Measurements from ENCODE around the gene EMC7. TPM values are rescaled to one million over a fixed set of nuclear protein-coding genes. Genes with fewer than 3 reads are reported as not detected.
"Not testable (repeated sequence)": the region's sequence is repeated elsewhere in the genome, so short reads cannot be mapped to it uniquely, and the experiment has no call there.

Gene EMC7
- total and polyA plus RNA-seq, 2 experiments from 2014 or later, result 18.3 to 55.1 TPM

GRCh38 chr15:34122771-34123183 lies 21.1 kb upstream of the EMC7 start:
- Histone ChIP-seq H3K4me1 (ENCODE audit: insufficient read depth) (peaks cover 8% of the 10 kb centered on the region), H3F3A (replicated peaks; ENCODE audit: low read depth) (no peaks in the 10 kb centered on the region), H3K27ac (ENCODE audit: low read depth) (no peak overlapping the region), H3K4me2 (no peak overlapping the region), H3K36me3 (ENCODE audit: insufficient read depth) (no peaks in the 10 kb centered on the region), H3K9me2 (ENCODE audit: insufficient read depth) (no peaks in the 10 kb centered on the region), H3K4me3 (no peak overlapping the region), H3K79me2 (replicated peaks; ENCODE audit: insufficient read depth) (no peaks in the 10 kb centered on the region), H3K27me3 (ENCODE audit: insufficient read depth) (no peaks in the 10 kb centered on the region), H4K20me1 (replicated peaks; ENCODE audit: insufficient read depth) (no peaks in the 10 kb centered on the region), H2AFZ (no peak overlapping the region; the same call in 1 of the 2 replicates)
- peaks cover 8% of the 10 kb centered on the region for H3K4me1 Mint-ChIP-seq
- DNase-seq (ENCODE audit: low spot score) (no peak), ATAC-seq (no peak)
- no peaks in the 10 kb centered on the region for H3K36me3 Mint-ChIP-seq (ENCODE audit: low read depth)
- peaks cover 2% of the 10 kb centered on the region for H3K27me3 Mint-ChIP-seq (ENCODE audit: insufficient read depth, low read depth, poor library complexity)
- H3K27ac Mint-ChIP-seq, result no peak overlapping the region
- peaks cover 3% of the 10 kb centered on the region; the same call in 1 of the 3 replicates for H3K9me3 Mint-ChIP-seq
- no peak for TF ChIP-seq ETS1 (IDR thresholded peaks at IDR 0.05)
- no peak for TF ChIP-seq EZH2 (IDR thresholded peaks at IDR 0.05; ENCODE audit: low read depth, unreplicated experiment)
- no peak for TF ChIP-seq STAT1 (IDR thresholded peaks at IDR 0.05; ENCODE audit: unreplicated experiment)
- no peak overlapping the region for H3K4me3 Mint-ChIP-seq

- not testable (repeated sequence) for H3K27me3 Mint-ChIP-seq (ENCODE audit: insufficient read depth, low read depth, poor library complexity); H3K4me2 ChIP-seq; H3K4me1 Mint-ChIP-seq; H3K36me3 ChIP-seq (ENCODE audit: insufficient read depth); H3K4me1 ChIP-seq (ENCODE audit: insufficient read depth); ATAC-seq; H3K4me3 ChIP-seq; H3K9me3 Mint-ChIP-seq; H3F3A ChIP-seq (replicated peaks; ENCODE audit: low read depth); H3K9me2 ChIP-seq (ENCODE audit: insufficient read depth); H3K27ac Mint-ChIP-seq; DNase-seq (ENCODE audit: low spot score); H3K36me3 Mint-ChIP-seq (ENCODE audit: low read depth); H4K20me1 ChIP-seq (replicated peaks; ENCODE audit: insufficient read depth); H2AFZ ChIP-seq; H3K4me3 Mint-ChIP-seq; H3K79me2 ChIP-seq (replicated peaks; ENCODE audit: insufficient read depth); H3K27ac ChIP-seq (ENCODE audit: low read depth); H3K27me3 ChIP-seq (ENCODE audit: insufficient read depth)
Observed at GRCh38 chr15:34121786-34122185, 20.1 kb upstream of the EMC7 start.

GRCh38 chr15:34120420-34120819 lies 18.8 kb upstream of the EMC7 start:
- DNase-seq (ENCODE audit: low spot score); H3K4me3 Mint-ChIP-seq; H3K36me3 ChIP-seq (ENCODE audit: insufficient read depth); H3K79me2 ChIP-seq (replicated peaks; ENCODE audit: insufficient read depth); H3K36me3 Mint-ChIP-seq (ENCODE audit: low read depth); H3K4me1 Mint-ChIP-seq; H3K9me2 ChIP-seq (ENCODE audit: insufficient read depth); H3K9me3 Mint-ChIP-seq; H4K20me1 ChIP-seq (replicated peaks; ENCODE audit: insufficient read depth); H3K27me3 Mint-ChIP-seq (ENCODE audit: insufficient read depth, low read depth, poor library complexity); H2AFZ ChIP-seq; H3K4me3 ChIP-seq; H3K27me3 ChIP-seq (ENCODE audit: insufficient read depth); H3K4me2 ChIP-seq; H3F3A ChIP-seq (replicated peaks; ENCODE audit: low read depth); ATAC-seq; H3K4me1 ChIP-seq (ENCODE audit: insufficient read depth); H3K27ac Mint-ChIP-seq; H3K27ac ChIP-seq (ENCODE audit: low read depth): not testable (repeated sequence)

DNA sequence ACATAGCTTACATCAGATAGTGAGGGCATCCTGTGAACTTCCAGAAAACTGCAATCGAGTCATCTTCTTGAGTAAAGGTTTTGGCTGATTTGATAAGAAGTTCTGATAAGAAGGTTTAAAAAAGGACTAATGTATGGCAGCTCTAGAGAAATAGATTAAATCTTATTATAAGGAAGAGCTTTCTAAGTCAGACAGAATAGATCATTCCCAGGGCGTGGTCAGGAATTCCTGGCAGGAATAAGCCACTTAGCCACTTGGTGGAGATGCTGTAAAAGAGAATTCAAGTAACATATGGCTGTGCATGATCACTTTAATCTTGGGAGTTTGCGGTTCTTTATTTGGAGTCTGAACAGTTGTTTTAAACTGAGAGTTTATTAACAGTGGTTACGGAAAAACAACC lies 17.6 kb upstream of the EMC7 start:
- Histone ChIP-seq H3K36me3 (ENCODE audit: insufficient read depth) (no peaks in the 10 kb centered on the region), H3K4me2 (no peak overlapping the region), H2AFZ (no peak overlapping the region), H3K4me1 (ENCODE audit: insufficient read depth) (no peaks in the 10 kb centered on the region), H3K79me2 (replicated peaks; ENCODE audit: insufficient read depth) (no peaks in the 10 kb centered on the region), H4K20me1 (replicated peaks; ENCODE audit: insufficient read depth) (no peaks in the 10 kb centered on the region), H3K4me3 (no peak overlapping the region), H3K27ac (ENCODE audit: low read depth) (no peak overlapping the region), H3K27me3 (ENCODE audit: insufficient read depth) (no peaks in the 10 kb centered on the region), H3K9me2 (ENCODE audit: insufficient read depth) (no peaks in the 10 kb centered on the region), H3F3A (replicated peaks; ENCODE audit: low read depth) (no peaks in the 10 kb centered on the region)
- H3K4me1 Mint-ChIP-seq, result no peaks in the 10 kb centered on the region
- DNase-seq (ENCODE audit: low spot score), result no peak
- ATAC-seq, result no peak
- H3K36me3 Mint-ChIP-seq (ENCODE audit: low read depth), result no peaks in the 10 kb centered on the region
- H3K4me3 Mint-ChIP-seq, result no peak overlapping the region
- H3K27ac Mint-ChIP-seq, result no peak overlapping the region
- no peak for TF ChIP-seq ZNF114 (CRISPR knock-in tag; IDR thresholded peaks at IDR 0.05)
- TF ChIP-seq CTCF (conservative IDR thresholded peaks at IDR 0.05; ENCODE audit: low read depth in 2 of 2), result peak in 1 of 2 experiments; percentile 33; a peak in 2 of 4 replicates
- TF ChIP-seq NANOG (IDR thresholded peaks at IDR 0.05; ENCODE audit: borderline replicate concordance), result no peak
- H3K27me3 Mint-ChIP-seq (ENCODE audit: insufficient read depth, low read depth, poor library complexity), result peaks cover 5% of the 10 kb centered on the region
- peaks cover 3% of the 10 kb centered on the region; the same call in 1 of the 3 replicates for H3K9me3 Mint-ChIP-seq
